Suprapubic skin (tissue), 4 donors: Measurements from ENCODE around the gene PHPT1.

ENCODE experiments used
- EP300 ChIP-seq: sonication (generic); formaldehyde crosslinking; IDR thresholded peaks from one replicate; pipeline ENCODE4 v1.6.1; 2017; ENCODE audit warnings: antibody characterized with exemption
- POLR2A ChIP-seq, 2 donors: fragments of 450-650 bp; IDR thresholded peaks; one replicate each; pipeline ENCODE4 v1.6.1; 2017; ENCODE audit warnings: antibody characterized with exemption in 2 of 2, mild to moderate bottlenecking in 2 of 2, moderate library complexity in 2 of 2
- POLR2AphosphoS5 ChIP-seq, 3 donors: sonication (generic); formaldehyde crosslinking; IDR thresholded peaks; one replicate each; pipeline ENCODE4 v1.6.1; 2017; ENCODE audit warnings: antibody characterized with exemption in 3 of 3
- TF ChIP-seq, protein P1 (sequence below), 2 donors: fragments of 200-600 bp in 1 of 2; fragments of 450-650 bp in 1 of 2; sonication (generic) in 1 of 2; IDR thresholded peaks; one replicate each; pipeline ENCODE4 v1.5.1; 2016 to 2019; ENCODE audit warnings: antibody characterized with exemption in 2 of 2, mild to moderate bottlenecking in 1 of 2, moderate library complexity in 1 of 2

DNA sequence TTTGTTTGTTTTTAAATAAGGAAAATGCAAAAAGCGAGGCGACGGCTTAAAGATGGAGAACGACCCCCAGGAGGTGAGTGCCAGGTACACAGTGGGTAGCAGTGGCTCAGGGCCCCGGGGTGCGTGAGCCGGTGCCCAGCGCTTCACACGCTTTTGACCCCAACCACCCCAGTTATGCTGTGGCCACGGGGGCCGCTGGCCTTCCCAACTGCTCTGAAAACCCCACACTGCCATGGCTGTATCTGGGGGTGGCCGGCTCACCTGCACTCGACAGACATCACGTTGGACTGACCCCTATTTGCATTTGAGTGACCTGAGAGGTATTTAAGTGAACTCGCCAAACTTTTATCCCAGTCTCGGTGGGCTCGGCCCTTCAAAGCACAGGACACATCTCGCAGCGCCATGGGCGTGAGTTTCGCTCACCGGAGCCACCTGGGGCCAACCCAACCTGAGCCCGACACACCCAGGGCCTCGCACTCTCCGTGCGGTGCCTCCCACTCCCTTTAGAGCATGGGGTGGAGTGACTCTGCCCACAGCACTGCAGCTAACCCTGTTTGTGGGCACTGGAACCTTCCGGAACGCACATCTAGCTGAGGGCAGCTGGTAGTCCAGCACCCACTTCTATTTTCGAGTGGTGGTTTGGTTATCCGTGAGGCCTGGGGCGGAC, 20.6 kb upstream of the PHPT1 start:
- TF ChIP-seq, protein P1, sequence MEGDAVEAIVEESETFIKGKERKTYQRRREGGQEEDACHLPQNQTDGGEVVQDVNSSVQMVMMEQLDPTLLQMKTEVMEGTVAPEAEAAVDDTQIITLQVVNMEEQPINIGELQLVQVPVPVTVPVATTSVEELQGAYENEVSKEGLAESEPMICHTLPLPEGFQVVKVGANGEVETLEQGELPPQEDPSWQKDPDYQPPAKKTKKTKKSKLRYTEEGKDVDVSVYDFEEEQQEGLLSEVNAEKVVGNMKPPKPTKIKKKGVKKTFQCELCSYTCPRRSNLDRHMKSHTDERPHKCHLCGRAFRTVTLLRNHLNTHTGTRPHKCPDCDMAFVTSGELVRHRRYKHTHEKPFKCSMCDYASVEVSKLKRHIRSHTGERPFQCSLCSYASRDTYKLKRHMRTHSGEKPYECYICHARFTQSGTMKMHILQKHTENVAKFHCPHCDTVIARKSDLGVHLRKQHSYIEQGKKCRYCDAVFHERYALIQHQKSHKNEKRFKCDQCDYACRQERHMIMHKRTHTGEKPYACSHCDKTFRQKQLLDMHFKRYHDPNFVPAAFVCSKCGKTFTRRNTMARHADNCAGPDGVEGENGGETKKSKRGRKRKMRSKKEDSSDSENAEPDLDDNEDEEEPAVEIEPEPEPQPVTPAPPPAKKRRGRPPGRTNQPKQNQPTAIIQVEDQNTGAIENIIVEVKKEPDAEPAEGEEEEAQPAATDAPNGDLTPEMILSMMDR (IDR thresholded peaks at IDR 0.05): no peak
- no peak for TF ChIP-seq EP300
- no peak for TF ChIP-seq POLR2AphosphoS5 (IDR thresholded peaks at IDR 0.05)
- no peak for TF ChIP-seq POLR2A (IDR thresholded peaks at IDR 0.05)
